Measurements from ENCODE around the gene CYP4B1. TPM values are rescaled to one million over a fixed set of nuclear protein-coding genes. Genes with fewer than 3 reads are reported as not detected.

CYP4B1 gene
- total and polyA plus RNA-seq, 2 donors (not counting 1 experiment from before 2014, with no cell fraction given) = not detected

DNA sequence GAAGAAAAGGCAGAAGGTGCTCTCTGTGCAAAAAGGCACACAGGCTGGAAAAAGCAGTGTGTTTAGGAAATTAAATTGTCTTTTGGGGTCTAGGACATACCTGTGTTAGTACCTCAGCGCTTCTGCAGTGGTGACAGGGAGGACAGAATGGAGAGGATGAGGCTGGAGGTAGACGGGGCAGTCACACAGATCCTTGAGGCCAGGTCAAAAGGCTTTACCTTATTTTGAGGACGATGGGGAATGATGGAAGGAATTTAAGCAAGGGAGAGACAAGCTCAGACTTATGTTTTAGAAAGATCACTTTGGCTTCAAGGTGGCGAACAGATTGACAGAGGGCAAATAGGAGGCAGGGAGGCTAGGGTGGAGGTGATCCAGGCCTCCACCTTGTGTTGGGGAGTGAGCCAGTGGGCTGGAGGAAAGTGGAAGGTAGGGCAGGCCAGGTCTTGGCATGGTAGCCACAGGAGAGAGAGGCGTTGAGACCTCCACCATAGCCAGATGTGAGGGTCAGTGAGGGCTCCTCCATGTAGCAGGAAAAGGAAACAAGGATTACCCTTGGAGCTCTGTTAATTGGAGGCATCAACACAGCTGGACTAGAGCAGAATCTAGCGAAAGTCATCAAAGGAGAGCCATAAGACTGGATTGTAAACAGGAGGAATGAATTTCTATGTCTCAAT is 4.2 kb downstream of the CYP4B1 start:
- no peak overlapping the region for H3K4me2 ChIP-seq (replicated peaks; ENCODE audit: low read depth, low read length, poor library complexity, severe bottlenecking)
- peaks cover 0 to 6% (median 0%) of the 10 kb centered on the region in 3 donors for H3K9me3 ChIP-seq (ENCODE audit: control extremely low read depth in 1 of 3, control insufficient read depth in 2 of 3, insufficient read depth in 1 of 3, low read length in 2 of 3)
- DNase-seq = no peak
- no peak overlapping the region for H3K9ac ChIP-seq (ENCODE audit: low read length)
- WGBS (ENCODE audit: insufficient coverage) = 77% methylated on average over 6 of the region's 6 CpGs
- H3K27me3 ChIP-seq (replicated peaks in 1 of 4; ENCODE audit: control extremely low read depth in 1 of 4, control insufficient read depth in 3 of 4, insufficient read depth in 4 of 4, low read length in 3 of 4) = no peaks in the 10 kb centered on the region
- H3K27me3 Mint-ChIP-seq = peaks cover 14% of the 10 kb centered on the region
- intact Hi-C loops (cut with micrococcal nuclease) = no loop called here
- ChIA-PET POLR2A (no interaction called here), CTCF (no interaction called here)
- no peaks in the 10 kb centered on the region for H3K4me1 ChIP-seq (ENCODE audit: control insufficient read depth in 2 of 2, insufficient read depth in 2 of 2, low read length in 2 of 2)
- no peak overlapping the region for H3K27ac ChIP-seq (ENCODE audit: low read length in 2 of 2)
- no peaks in the 10 kb centered on the region for H3K36me3 ChIP-seq (replicated peaks in 1 of 2; ENCODE audit: control extremely low read depth in 1 of 2, control insufficient read depth in 1 of 2, extremely low read depth in 1 of 2, insufficient read depth in 2 of 2, low read length in 1 of 2)
- no peak for ATAC-seq (ENCODE audit: low read depth)
- no peak overlapping the region for H3K27ac Mint-ChIP-seq
- H3K4me3 Mint-ChIP-seq = no peak overlapping the region
- H3K79me2 ChIP-seq (ENCODE audit: control insufficient read depth, insufficient read depth, low read length) = no peaks in the 10 kb centered on the region
- H4K20me1 ChIP-seq (ENCODE audit: control insufficient read depth, insufficient read depth, low read length, poor library complexity, severe bottlenecking) = no peaks in the 10 kb centered on the region
- TF ChIP-seq EZH2 (IDR thresholded peaks at IDR 0.05; ENCODE audit: borderline replicate concordance, insufficient read depth, low read depth, low read length, poor library complexity, severe bottlenecking) = no peak
- TF ChIP-seq, protein P1, sequence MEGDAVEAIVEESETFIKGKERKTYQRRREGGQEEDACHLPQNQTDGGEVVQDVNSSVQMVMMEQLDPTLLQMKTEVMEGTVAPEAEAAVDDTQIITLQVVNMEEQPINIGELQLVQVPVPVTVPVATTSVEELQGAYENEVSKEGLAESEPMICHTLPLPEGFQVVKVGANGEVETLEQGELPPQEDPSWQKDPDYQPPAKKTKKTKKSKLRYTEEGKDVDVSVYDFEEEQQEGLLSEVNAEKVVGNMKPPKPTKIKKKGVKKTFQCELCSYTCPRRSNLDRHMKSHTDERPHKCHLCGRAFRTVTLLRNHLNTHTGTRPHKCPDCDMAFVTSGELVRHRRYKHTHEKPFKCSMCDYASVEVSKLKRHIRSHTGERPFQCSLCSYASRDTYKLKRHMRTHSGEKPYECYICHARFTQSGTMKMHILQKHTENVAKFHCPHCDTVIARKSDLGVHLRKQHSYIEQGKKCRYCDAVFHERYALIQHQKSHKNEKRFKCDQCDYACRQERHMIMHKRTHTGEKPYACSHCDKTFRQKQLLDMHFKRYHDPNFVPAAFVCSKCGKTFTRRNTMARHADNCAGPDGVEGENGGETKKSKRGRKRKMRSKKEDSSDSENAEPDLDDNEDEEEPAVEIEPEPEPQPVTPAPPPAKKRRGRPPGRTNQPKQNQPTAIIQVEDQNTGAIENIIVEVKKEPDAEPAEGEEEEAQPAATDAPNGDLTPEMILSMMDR (IDR thresholded peaks at IDR 0.05) = no peak
- H2AFZ ChIP-seq (ENCODE audit: insufficient read depth, low read depth, low read length, poor library complexity, severe bottlenecking) = no peak overlapping the region
- H3K9me3 Mint-ChIP-seq (ENCODE audit: insufficient read depth) = peaks cover 2% of the 10 kb centered on the region
- H3K4me3 ChIP-seq (ENCODE audit: control extremely low read depth in 1 of 5, extremely low read depth in 1 of 5, insufficient read depth in 1 of 5, low read depth in 2 of 5, low read length in 4 of 5) = no peak overlapping the region
- H3K4me1 Mint-ChIP-seq = no peaks in the 10 kb centered on the region

DNA sequence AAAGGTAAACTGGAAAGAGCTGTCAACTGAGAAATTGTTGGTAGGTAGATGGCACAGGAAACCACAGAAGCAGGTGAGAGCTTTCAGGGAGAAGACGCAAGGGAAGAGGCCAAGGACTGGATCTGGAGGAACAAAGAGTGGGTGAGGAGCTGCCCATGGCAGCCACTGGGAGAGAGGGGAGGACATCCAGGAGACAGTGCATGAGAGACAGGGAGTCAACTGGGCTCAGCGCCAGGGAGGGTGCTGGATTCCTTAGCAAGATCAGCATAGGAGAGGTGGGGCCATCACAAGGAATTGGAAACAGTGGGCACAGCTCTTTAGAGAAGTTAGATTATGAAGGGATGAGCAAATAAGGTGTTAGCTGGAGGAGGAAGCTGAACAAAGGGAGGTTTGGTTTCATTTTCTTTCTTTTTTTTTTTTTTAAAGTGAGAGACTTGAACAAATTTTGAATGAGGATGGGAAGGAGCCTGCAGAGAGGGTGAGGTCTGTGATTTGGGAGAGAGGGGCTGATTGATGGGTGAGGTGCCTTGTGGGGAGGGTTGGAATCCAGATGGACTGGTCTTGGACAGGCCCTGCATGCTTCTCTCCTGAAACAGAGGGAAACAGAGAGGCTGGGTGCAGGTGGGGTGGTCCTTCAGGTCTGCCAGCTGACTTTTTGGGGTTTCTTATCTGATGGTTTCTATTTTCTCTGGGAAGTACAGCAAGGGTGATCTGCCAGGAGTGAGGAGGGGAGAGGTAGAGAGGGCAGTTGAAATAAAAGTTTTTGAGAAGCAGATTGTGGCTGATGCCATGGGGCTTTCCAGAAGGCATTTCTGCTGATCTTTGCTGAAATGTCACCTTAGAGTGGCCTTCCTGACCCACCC is 5.4 kb downstream of the CYP4B1 start:
- intact Hi-C loops (cut with micrococcal nuclease) = no loop called here
- Histone ChIP-seq H3K9ac (ENCODE audit: low read length) (no peak overlapping the region), H3K9me3 (ENCODE audit: control extremely low read depth in 1 of 3, control insufficient read depth in 2 of 3, insufficient read depth in 1 of 3, low read length in 2 of 3) (peaks cover 0 to 3% (median 0%) of the 10 kb centered on the region in 3 donors), H2AFZ (ENCODE audit: insufficient read depth, low read depth, low read length, poor library complexity, severe bottlenecking) (no peak overlapping the region), H3K4me3 (ENCODE audit: control extremely low read depth in 1 of 5, extremely low read depth in 1 of 5, insufficient read depth in 1 of 5, low read depth in 2 of 5, low read length in 4 of 5) (no peak overlapping the region), H3K36me3 (replicated peaks in 1 of 2; ENCODE audit: control extremely low read depth in 1 of 2, control insufficient read depth in 1 of 2, extremely low read depth in 1 of 2, insufficient read depth in 2 of 2, low read length in 1 of 2) (no peaks in the 10 kb centered on the region), H3K4me2 (replicated peaks; ENCODE audit: low read depth, low read length, poor library complexity, severe bottlenecking) (no peak overlapping the region), H3K27ac (ENCODE audit: low read length in 2 of 2) (no peak overlapping the region), H3K4me1 (ENCODE audit: control insufficient read depth in 2 of 2, insufficient read depth in 2 of 2, low read length in 2 of 2) (no peaks in the 10 kb centered on the region), H3K27me3 (replicated peaks in 1 of 4; ENCODE audit: control extremely low read depth in 1 of 4, control insufficient read depth in 3 of 4, insufficient read depth in 4 of 4, low read length in 3 of 4) (no peaks in the 10 kb centered on the region), H3K79me2 (ENCODE audit: control insufficient read depth, insufficient read depth, low read length) (no peaks in the 10 kb centered on the region), H4K20me1 (ENCODE audit: control insufficient read depth, insufficient read depth, low read length, poor library complexity, severe bottlenecking) (no peaks in the 10 kb centered on the region)
- peaks cover 8% of the 10 kb centered on the region for H3K27me3 Mint-ChIP-seq
- H3K4me3 Mint-ChIP-seq = no peak overlapping the region
- H3K4me1 Mint-ChIP-seq = no peaks in the 10 kb centered on the region
- POLR2A ChIA-PET = no interaction called here
- CTCF ChIA-PET = no interaction called here
- DNase-seq = no peak
- 84% methylated on average over 2 of the region's 2 CpGs for WGBS (ENCODE audit: insufficient coverage)
- no peak for ATAC-seq (ENCODE audit: low read depth)
- no peak for TF ChIP-seq EZH2 (IDR thresholded peaks at IDR 0.05; ENCODE audit: borderline replicate concordance, insufficient read depth, low read depth, low read length, poor library complexity, severe bottlenecking)
- TF ChIP-seq, protein P1 (IDR thresholded peaks at IDR 0.05) = no peak
- H3K27ac Mint-ChIP-seq = no peak overlapping the region
- H3K9me3 Mint-ChIP-seq (ENCODE audit: insufficient read depth) = peaks cover 2% of the 10 kb centered on the region
